Osteoblast (primary cell): ENCODE measurements around the gene INPP5A. TPM values are rescaled to one million over a fixed set of nuclear protein-coding genes. Genes with fewer than 3 reads are reported as not detected.

Experiments used
- DNase-seq: peaks from one replicate; pipeline ENCODE4 v3.0.0; 2011; ENCODE audit warnings: low spot score, mixed read lengths; ENCODE audit not compliant: insufficient read length; ENCODE audit errors: missing footprints
- H2AFZ ChIP-seq: 2 replicates; pipeline ENCODE4 v1.6.0; 2011; ENCODE audit warnings: mild to moderate bottlenecking, low read length
- H3K27ac ChIP-seq: 2 replicates; pipeline ENCODE4 v1.5.1; 2011; ENCODE audit warnings: mild to moderate bottlenecking, low read depth, low read length, moderate library complexity
- H3K27me3 ChIP-seq: 2 replicates; pipeline ENCODE4 v1.6.0; 2012; ENCODE audit warnings: mild to moderate bottlenecking, control low read depth, inconsistent platforms, low read length, moderate library complexity; ENCODE audit not compliant: insufficient read depth
- H3K36me3 ChIP-seq: 2 replicates; pipeline ENCODE4 v1.5.1; 2011; ENCODE audit warnings: mild to moderate bottlenecking, low read length, control low read depth, moderate library complexity; ENCODE audit not compliant: insufficient read depth
- H3K4me1 ChIP-seq: 2 replicates; pipeline ENCODE4 v1.5.1; 2011; ENCODE audit warnings: mild to moderate bottlenecking, low read length, control low read depth, moderate library complexity; ENCODE audit not compliant: insufficient read depth
- H3K4me2 ChIP-seq: 2 replicates; pipeline ENCODE4 v1.6.0; 2011; ENCODE audit warnings: mild to moderate bottlenecking, low read length; ENCODE audit not compliant: insufficient read depth
- H3K4me3 ChIP-seq: fragments of 200-600 bp; sonication (generic); 3 replicates; pipeline ENCODE4 v1.5.1; 2012; ENCODE audit warnings: mild to moderate bottlenecking, low read length, inconsistent platforms; ENCODE audit not compliant: insufficient read depth
- H3K79me2 ChIP-seq: 2 replicates; pipeline ENCODE4 v1.6.0; 2012; ENCODE audit warnings: mild to moderate bottlenecking, low read length, control low read depth, inconsistent platforms; ENCODE audit not compliant: insufficient read depth
- H3K9me3 ChIP-seq: 2 replicates; pipeline ENCODE4 v1.5.1; 2011; ENCODE audit warnings: low read depth, low read length, control low read depth
- H4K20me1 ChIP-seq: 2 replicates; pipeline ENCODE4 v1.6.0; 2012; ENCODE audit warnings: mild to moderate bottlenecking, low read length, control low read depth; ENCODE audit not compliant: insufficient read depth
- CTCF ChIP-seq: IDR thresholded peaks from 2 replicates; pipeline ENCODE4 v1.5.1; 2011; ENCODE audit warnings: mild to moderate bottlenecking, low read depth, low read length, moderate library complexity; ENCODE audit errors: extremely low read depth
- total RNA-seq: library from RNA; depleted of rRNA; stranded (reverse); fragments of >200 nt; gene quantifications from 2 replicates; pipeline ENCODE4 v1.2.3, GENCODE V29; 2012

The INPP5A gene
- total RNA-seq, 1 donor: 22.8 TPM

- no peaks in the 10 kb centered on the region for H3K9me3 ChIP-seq
- H4K20me1 ChIP-seq: peaks cover 22% of the 10 kb centered on the region
- no peaks in the 10 kb centered on the region for H3K4me1 ChIP-seq
- no peaks in the 10 kb centered on the region for H3K27me3 ChIP-seq
- H3K4me2 ChIP-seq: no peak overlapping the region
- peak; percentile 67 for DNase-seq
- no peak overlapping the region for H2AFZ ChIP-seq
- no peaks in the 10 kb centered on the region for H3K79me2 ChIP-seq
- H3K4me3 ChIP-seq: no peak overlapping the region
- no peaks in the 10 kb centered on the region for H3K36me3 ChIP-seq
- no peak for TF ChIP-seq CTCF
- H3K27ac ChIP-seq: no peak overlapping the region
Observed at GRCh38 chr10:132650611-132651250, 113.1 kb downstream of the INPP5A start.

DNA sequence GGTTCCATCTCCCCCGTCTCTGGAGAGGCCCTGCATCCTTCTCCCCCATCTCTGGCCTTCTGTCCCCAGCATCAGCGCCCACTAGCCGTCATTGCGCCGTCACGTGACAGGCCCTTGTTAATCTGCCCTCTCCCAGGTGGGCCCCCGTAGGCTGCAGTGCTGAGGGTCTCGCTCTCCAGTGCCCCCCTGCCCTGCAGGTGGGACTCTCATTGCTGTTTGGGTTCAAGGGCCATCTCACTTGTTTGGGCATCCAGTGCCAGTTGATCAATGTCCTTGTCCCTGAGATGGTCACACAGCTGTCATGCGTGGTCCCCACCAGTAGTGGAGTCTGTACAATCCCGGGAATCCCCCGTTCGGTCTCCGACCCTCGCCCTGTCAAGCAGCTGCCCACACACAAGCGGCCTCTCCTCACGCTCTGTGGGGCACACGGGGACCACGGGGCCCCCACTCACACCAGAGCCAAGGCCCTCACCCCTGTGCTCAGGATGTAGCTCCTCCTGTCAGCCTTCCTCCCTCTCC, 114.0 kb downstream of the INPP5A start:
- DNase-seq: peak; percentile 66
- H3K4me1 ChIP-seq: no peaks in the 10 kb centered on the region
- no peak overlapping the region for H2AFZ ChIP-seq
- H3K9me3 ChIP-seq: no peaks in the 10 kb centered on the region
- no peak overlapping the region for H3K4me2 ChIP-seq
- H3K27ac ChIP-seq: no peak overlapping the region
- H3K27me3 ChIP-seq: no peaks in the 10 kb centered on the region
- no peaks in the 10 kb centered on the region for H3K36me3 ChIP-seq
- peaks cover 22% of the 10 kb centered on the region for H4K20me1 ChIP-seq
- no peak overlapping the region for H3K4me3 ChIP-seq
- TF ChIP-seq CTCF: no peak
- no peaks in the 10 kb centered on the region for H3K79me2 ChIP-seq

DNA sequence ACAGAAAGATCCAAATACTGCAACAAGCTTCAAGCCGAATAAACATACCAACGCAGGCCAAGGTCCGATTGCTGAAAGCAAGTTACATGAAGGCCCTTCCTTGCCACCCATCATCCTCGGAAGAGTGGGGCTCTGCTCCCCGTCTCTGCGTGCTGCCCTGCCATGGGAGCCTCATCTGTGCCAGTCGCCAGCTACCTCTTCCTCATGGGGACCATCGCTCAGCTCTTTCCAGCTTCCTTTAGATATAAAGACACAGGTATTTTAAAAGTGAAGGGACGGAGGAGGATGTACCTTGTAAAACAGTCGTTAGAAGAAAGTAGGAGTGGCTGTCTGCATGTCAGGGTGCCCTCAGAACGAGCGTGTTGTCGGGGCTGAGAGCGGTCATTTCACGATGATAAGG, 114.9 kb downstream of the INPP5A start:
- H3K27ac ChIP-seq: no peak overlapping the region
- H3K79me2 ChIP-seq: no peaks in the 10 kb centered on the region
- H3K4me1 ChIP-seq: no peaks in the 10 kb centered on the region
- H3K27me3 ChIP-seq: no peaks in the 10 kb centered on the region
- no peak overlapping the region for H2AFZ ChIP-seq
- no peak overlapping the region for H3K4me3 ChIP-seq
- peaks cover 22% of the 10 kb centered on the region for H4K20me1 ChIP-seq
- DNase-seq: peak; percentile 52
- no peaks in the 10 kb centered on the region for H3K36me3 ChIP-seq
- TF ChIP-seq CTCF: no peak
- H3K4me2 ChIP-seq: no peak overlapping the region
- no peaks in the 10 kb centered on the region for H3K9me3 ChIP-seq

DNA sequence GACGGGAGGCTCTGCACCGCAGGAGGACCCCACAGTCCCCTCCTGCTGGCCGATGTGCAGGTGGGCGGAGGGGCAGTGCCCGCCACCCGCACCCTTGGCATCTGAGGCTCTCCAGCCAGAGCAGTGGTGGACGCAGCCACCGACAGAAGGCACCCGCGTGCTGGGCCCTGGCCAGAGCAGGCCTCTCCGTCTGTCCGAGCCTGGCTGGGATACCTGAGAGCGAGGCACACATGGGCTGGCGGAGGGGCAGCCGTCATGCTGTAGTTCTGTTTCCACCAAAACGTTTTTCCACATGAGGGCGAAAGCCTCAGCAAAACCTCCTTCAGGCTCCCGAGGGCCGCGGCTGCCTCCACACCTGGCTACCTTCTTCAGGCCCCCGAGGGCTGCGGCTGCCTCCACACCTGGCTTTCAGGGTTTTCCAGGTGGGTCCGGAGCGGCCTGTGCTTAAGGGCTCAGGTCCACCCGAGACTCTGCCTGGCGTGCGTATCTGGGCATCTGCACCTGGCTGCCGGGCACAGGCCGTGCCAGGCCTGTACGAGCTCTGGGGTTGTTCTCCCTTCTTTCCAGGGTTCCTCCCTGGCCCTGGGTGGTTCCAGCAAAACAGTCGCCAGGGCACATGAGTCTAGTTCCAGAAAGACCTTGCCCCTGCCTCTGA, 115.5 kb downstream of the INPP5A start:
- DNase-seq: no peak
- no peaks in the 10 kb centered on the region for H3K36me3 ChIP-seq
- no peaks in the 10 kb centered on the region for H3K27me3 ChIP-seq
- H4K20me1 ChIP-seq: peaks cover 22% of the 10 kb centered on the region
- no peaks in the 10 kb centered on the region for H3K9me3 ChIP-seq
- no peaks in the 10 kb centered on the region for H3K4me1 ChIP-seq
- no peak overlapping the region for H3K4me2 ChIP-seq
- TF ChIP-seq CTCF: no peak
- H3K79me2 ChIP-seq: no peaks in the 10 kb centered on the region
- H2AFZ ChIP-seq: no peak overlapping the region
- no peak overlapping the region for H3K27ac ChIP-seq
- no peak overlapping the region for H3K4me3 ChIP-seq
